ENCODE measurements around the gene GPC6. TPM values are rescaled to one million over a fixed set of nuclear protein-coding genes. Genes with fewer than 3 reads are reported as not detected.
"Not testable (repeated sequence)": the region's sequence is repeated elsewhere in the genome, so short reads cannot be mapped to it uniquely, and the experiment has no call there.

The GPC6 gene
- polyA plus RNA-seq, 4 donors: 47.9 to 66.1 (median 61.3) TPM

- DNase-seq (ENCODE audit: low read depth in 4 of 4, low spot score in 2 of 4): no peak
Observed at GRCh38 chr13:94175076-94175475, 948.5 kb downstream of the GPC6 start.

GRCh38 chr13:94176561-94176960 is 950.0 kb downstream of the GPC6 start:
- peak in 1 of 4 donors; percentile 29 for DNase-seq (ENCODE audit: low read depth in 4 of 4, low spot score in 2 of 4)

- no peak for DNase-seq (ENCODE audit: low read depth in 4 of 4, low spot score in 2 of 4)
Observed at GRCh38 chr13:94177041-94177440, 950.4 kb downstream of the GPC6 start.

GRCh38 chr13:94178625-94179244 is 952.1 kb downstream of the GPC6 start:
- no peak for DNase-seq (ENCODE audit: low read depth in 4 of 4, low spot score in 2 of 4)

DNA sequence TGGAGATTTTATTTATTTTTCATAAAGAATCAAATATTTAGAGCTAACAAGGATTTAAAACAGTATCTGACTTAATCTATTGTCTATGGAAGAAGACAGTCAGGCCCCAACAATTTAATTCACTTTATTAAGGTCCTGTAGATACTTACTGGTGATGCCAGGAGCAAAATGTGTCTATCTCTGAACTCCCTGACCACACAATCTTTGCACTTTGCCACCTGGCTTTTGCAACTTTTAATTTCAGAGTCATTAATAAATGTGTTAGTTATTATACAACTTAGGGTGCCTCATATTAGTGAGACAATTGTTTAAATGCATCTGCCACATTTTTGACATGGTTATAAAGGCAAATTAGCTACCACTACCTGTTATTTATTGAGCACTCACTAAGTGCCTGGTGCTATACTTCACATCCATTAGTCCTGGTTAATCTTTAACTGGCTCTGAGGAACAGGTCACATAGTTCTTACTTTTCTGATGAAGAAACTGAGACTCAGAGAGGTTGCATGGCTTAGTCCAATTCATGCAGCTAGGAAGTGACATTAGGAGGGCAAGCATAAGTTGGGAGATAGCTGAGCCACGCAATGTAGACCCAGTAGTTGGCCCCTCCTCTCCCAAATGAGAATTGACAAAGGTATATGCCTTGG is 955.0 kb downstream of the GPC6 start:
- DNase-seq (ENCODE audit: low read depth in 4 of 4, low spot score in 2 of 4): no peak

GRCh38 chr13:94182185-94182761 is 955.7 kb downstream of the GPC6 start:
- DNase-seq (ENCODE audit: low read depth in 4 of 4, low spot score in 2 of 4): no peak

DNA sequence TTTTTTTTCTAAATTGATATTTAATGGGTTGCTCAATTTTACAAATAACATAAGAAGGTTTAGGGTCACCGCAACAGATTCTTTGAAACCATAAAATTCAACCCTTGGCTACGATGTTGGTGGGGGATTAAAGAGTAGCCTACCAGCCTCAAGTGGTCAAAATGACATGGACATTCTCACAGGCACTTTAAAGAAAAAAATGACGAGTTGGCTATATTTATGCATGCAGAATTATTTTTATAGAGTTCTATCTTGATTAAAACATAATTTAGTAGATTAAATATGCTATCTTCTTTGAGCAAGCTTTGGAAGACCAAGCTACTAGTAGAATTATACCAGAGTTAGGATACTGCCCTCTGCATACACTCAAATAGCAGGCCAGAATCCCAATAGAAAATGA is 959.9 kb downstream of the GPC6 start:
- DNase-seq (ENCODE audit: low read depth in 4 of 4, low spot score in 2 of 4): no peak

- DNase-seq (ENCODE audit: low read depth in 4 of 4, low spot score in 2 of 4): no peak
Observed at GRCh38 chr13:94188201-94188854, 961.7 kb downstream of the GPC6 start.

- no peak for DNase-seq (ENCODE audit: low read depth in 4 of 4, low spot score in 2 of 4)
Observed at GRCh38 chr13:94192431-94192975, 965.9 kb downstream of the GPC6 start.

GRCh38 chr13:94195715-94196114 is 969.1 kb downstream of the GPC6 start:
- DNase-seq (ENCODE audit: low read depth in 4 of 4, low spot score in 2 of 4): no peak

DNA sequence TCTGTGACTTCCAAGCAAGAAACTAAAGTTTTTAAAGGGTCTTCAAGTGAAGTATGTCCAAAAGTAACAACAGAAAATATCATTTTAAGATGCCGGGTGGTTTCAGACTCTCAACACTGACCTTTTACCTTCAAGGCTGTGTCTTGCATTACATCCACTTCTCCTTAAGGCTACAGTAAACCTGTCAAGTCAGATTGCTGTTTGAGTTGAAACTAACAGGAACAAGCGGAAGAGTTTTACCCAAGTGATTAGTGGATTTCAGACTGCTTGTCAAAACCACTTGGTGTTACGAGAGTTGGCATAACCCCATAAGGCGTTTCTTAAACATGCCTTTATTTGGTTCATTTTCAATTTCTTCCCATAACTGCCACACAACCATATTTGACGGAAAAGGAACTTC is 969.8 kb downstream of the GPC6 start:
- DNase-seq (ENCODE audit: low read depth in 4 of 4, low spot score in 2 of 4): no peak

GRCh38 chr13:94198681-94199080 is 972.1 kb downstream of the GPC6 start:
- no peak for DNase-seq (ENCODE audit: low read depth in 4 of 4, low spot score in 2 of 4)

DNA sequence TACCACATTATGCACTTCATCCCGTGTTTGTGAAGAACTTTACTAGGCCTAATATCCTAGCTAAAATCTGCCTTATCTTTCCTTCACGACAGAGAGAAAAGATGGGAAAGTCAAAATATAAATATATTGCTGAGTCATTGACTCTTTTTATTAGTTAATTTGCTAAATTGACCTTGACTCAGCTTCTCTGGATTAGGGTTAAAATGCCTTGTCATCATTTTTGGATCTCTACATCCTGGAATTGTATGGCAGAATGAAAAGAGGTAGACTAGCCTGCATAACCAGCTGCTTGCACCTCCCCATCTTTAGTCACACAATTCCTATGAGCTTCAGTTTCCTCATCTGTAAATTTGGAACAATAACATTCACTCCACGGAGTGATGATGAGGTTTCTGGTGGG is 972.5 kb downstream of the GPC6 start:
- no peak for DNase-seq (ENCODE audit: low read depth in 4 of 4, low spot score in 2 of 4)

- no peak for DNase-seq (ENCODE audit: low read depth in 4 of 4, low spot score in 2 of 4)
Observed at GRCh38 chr13:94201022-94201421, 974.4 kb downstream of the GPC6 start.

DNA sequence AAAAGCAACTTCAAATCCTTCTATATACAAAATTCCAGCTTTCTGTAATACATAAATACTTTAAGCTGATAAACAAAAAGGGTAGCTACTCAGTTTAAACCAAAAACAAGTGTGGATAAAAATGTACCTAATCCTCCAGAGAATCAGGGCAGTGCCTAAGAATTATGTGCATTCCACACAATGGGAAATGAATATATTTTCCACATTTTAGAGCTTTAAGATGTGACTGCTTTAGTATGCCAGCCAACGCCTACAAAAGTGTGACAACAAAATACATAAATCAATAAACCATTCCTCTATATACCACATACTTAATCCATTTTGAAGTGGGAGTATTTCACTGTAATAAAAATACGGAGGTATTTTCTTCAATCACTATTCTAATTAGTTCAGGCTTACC is 977.6 kb downstream of the GPC6 start:
- DNase-seq (ENCODE audit: low read depth in 4 of 4, low spot score in 2 of 4): no peak

GRCh38 chr13:94204946-94205345 is 978.3 kb downstream of the GPC6 start:
- no peak for DNase-seq (ENCODE audit: low read depth in 4 of 4, low spot score in 2 of 4)

DNA sequence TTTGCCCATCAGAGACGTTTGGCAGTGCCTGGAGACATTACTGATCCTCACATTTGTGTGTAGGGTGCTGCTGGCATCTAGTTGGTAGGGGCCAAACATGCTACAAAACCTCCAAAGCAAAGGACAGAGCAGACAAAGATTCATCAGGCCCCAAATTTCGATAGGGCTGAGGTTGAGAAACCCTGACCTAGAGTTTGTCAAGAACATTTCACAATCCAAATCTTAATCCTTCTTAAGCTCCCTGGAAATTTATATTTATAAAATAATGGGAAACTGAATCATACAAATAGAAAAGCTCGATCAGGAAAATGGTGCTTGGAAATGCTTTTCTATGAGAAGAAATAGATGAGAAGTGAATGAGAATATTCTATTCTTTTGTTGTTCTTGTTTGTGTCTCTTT is 979.3 kb downstream of the GPC6 start:
- no peak for DNase-seq (ENCODE audit: low read depth in 4 of 4, low spot score in 2 of 4)

GRCh38 chr13:94209117-94209516 is 982.5 kb downstream of the GPC6 start:
- no peak for DNase-seq (ENCODE audit: low read depth in 4 of 4, low spot score in 2 of 4)

DNA sequence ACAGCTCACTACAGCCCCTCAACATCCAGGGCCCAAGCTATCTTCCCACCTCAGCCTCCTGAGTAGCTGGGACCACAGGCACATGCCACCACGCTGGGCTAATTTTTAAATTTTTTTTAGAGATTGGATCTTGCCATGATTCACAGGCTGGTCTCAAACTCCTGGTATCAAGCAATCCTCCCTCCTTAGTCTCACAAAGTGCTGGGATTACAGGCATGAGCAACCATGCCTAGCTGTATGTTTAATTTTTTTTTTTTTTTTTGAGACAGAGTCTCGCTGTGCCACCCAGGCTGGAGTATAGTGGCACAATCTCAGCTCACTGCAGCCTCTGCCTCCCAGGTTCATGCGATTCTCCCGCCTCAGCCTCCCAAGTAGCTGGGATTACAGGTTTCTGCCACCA is 983.3 kb downstream of the GPC6 start:
- DNase-seq (ENCODE audit: low read depth in 4 of 4, low spot score in 2 of 4): not testable (repeated sequence)

DNA sequence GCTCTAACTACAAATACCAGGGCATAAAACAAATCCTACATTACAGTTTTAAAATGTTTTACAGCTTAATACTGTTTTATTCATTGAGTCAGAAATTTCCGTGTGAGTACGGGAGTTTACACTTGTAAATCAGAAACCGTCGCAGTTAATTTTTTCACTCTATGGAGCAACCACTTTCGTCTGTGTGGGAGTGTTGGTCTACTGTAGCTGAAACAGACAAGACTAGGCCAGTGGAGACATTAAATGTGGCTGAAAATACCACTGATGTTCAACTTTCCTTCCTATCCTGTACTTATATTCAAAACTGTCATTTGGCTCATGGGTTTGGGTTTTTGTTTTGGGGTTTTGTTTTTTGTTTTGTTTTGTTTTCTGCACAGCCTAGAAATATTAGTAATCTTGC is 984.2 kb downstream of the GPC6 start:
- peak in 3 of 4 donors; percentile 35 to 48 (median 37) for DNase-seq (ENCODE audit: low read depth in 4 of 4, low spot score in 2 of 4)

GRCh38 chr13:94212196-94212595 is 985.6 kb downstream of the GPC6 start:
- no peak for DNase-seq (ENCODE audit: low read depth in 4 of 4, low spot score in 2 of 4)
